ENCODE results near the gene ZNF813. TPM values are rescaled to one million over a fixed set of nuclear protein-coding genes. Genes with fewer than 3 reads are reported as not detected.

The ZNF813 gene
- total RNA-seq, 6 experiments from 2014 or later, result 0.74 to 1.6 (median 1.1) TPM

- no peak for ATAC-seq
- 34% methylated on average over 4 of the region's 4 CpGs for WGBS (ENCODE audit: insufficient coverage, low coverage, low lambda C conversion rate, missing lambda C conversion rate)
Observed at GRCh38 chr19:53531457-53531856, 63.9 kb downstream of the ZNF813 start.

GRCh38 chr19:53532362-53532761, 64.8 kb downstream of the ZNF813 start:
- DNase-seq, result no peak
- no peaks in the 10 kb centered on the region for H3K4me1 ChIP-seq
- H3K36me3 ChIP-seq, result no peaks in the 10 kb centered on the region
- no peaks in the 10 kb centered on the region for H3K27me3 ChIP-seq
- TF ChIP-seq, protein P1, sequence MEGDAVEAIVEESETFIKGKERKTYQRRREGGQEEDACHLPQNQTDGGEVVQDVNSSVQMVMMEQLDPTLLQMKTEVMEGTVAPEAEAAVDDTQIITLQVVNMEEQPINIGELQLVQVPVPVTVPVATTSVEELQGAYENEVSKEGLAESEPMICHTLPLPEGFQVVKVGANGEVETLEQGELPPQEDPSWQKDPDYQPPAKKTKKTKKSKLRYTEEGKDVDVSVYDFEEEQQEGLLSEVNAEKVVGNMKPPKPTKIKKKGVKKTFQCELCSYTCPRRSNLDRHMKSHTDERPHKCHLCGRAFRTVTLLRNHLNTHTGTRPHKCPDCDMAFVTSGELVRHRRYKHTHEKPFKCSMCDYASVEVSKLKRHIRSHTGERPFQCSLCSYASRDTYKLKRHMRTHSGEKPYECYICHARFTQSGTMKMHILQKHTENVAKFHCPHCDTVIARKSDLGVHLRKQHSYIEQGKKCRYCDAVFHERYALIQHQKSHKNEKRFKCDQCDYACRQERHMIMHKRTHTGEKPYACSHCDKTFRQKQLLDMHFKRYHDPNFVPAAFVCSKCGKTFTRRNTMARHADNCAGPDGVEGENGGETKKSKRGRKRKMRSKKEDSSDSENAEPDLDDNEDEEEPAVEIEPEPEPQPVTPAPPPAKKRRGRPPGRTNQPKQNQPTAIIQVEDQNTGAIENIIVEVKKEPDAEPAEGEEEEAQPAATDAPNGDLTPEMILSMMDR (IDR thresholded peaks at IDR 0.05), result no peak
- no peak for TF ChIP-seq POLR2A (IDR thresholded peaks at IDR 0.05)
- no peaks in the 10 kb centered on the region for H3K9me3 ChIP-seq
- WGBS (ENCODE audit: insufficient coverage, low coverage, low lambda C conversion rate, missing lambda C conversion rate), result 70% methylated on average over 1 of the region's 1 CpG
- no peak overlapping the region for H3K27ac ChIP-seq
- H3K4me3 ChIP-seq, result no peak overlapping the region
- intact Hi-C loops (cut with DNase I), result no loop called here
- ATAC-seq, result no peak

More at GRCh38 chr19:53531457-53531856, 63.9 kb downstream of the ZNF813 start:
- TF ChIP-seq POLR2A (IDR thresholded peaks at IDR 0.05), result no peak
- TF ChIP-seq, protein P1 (IDR thresholded peaks at IDR 0.05), result no peak
- Histone ChIP-seq H3K4me1 (no peaks in the 10 kb centered on the region), H3K36me3 (no peaks in the 10 kb centered on the region), H3K27ac (no peak overlapping the region), H3K9me3 (no peaks in the 10 kb centered on the region), H3K27me3 (no peaks in the 10 kb centered on the region), H3K4me3 (no peak overlapping the region)
- intact Hi-C loops (cut with DNase I), result no loop called here
- no peak for DNase-seq

GRCh38 chr19:53536225-53536548, 68.7 kb downstream of the ZNF813 start:
- intact Hi-C loops (cut with DNase I), result no loop called here
- Histone ChIP-seq H3K27me3 (no peaks in the 10 kb centered on the region), H3K36me3 (no peaks in the 10 kb centered on the region), H3K4me3 (no peak overlapping the region), H3K4me1 (no peaks in the 10 kb centered on the region), H3K9me3 (no peaks in the 10 kb centered on the region), H3K27ac (no peak overlapping the region)
- TF ChIP-seq, protein P1 (IDR thresholded peaks at IDR 0.05), result no peak
- TF ChIP-seq POLR2A (IDR thresholded peaks at IDR 0.05), result no peak
- DNase-seq (no peak), ATAC-seq (no peak)

DNA sequence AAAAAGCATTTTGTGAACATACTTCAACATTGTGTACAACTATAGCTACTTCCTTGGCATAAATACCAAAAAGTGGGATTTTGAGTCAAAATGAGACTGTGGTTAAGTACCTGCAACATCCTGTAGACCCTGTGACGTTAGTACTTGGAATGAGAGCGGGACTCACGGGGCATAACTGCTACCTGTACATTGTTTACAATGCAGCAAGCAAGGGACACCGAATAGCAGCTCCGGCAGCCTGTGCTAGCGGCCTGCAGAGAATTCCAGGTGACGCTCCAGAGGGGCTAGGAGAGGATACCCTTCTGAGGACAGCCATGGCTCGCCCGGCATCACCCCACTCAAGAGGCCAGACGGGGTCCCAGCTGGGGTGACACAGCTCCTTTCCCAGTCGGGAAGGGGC, 69.6 kb downstream of the ZNF813 start:
- no peaks in the 10 kb centered on the region for H3K9me3 ChIP-seq
- ATAC-seq, result peak in 2 of 4 donors; percentile 13 to 28
- DNase-seq, result no peak
- H3K36me3 ChIP-seq, result no peaks in the 10 kb centered on the region
- 41% methylated on average over 6 of the region's 11 CpGs for WGBS (ENCODE audit: insufficient coverage, low coverage, low lambda C conversion rate, missing lambda C conversion rate)
- H3K4me1 ChIP-seq, result no peaks in the 10 kb centered on the region
- H3K4me3 ChIP-seq, result peak overlapping the region; percentile 51 to 65 (median 60)
- no peaks in the 10 kb centered on the region for H3K27me3 ChIP-seq
- peak overlapping the region; percentile 6 to 67 (median 59) for H3K27ac ChIP-seq
- TF ChIP-seq, protein P1 (IDR thresholded peaks at IDR 0.05), result no peak
- no peak for TF ChIP-seq POLR2A (IDR thresholded peaks at IDR 0.05)
- intact Hi-C loops (cut with DNase I), result no loop called here
